Activated naive CD4-positive, alpha-beta T cell treated with anti-CD3 and anti-CD28 coated beads, Interleukin-2, amount 10 ng/mL, durations not matched to agents 7 days and 5 days (primary cell): ENCODE data around the gene SPATA2.
"Not testable (repeated sequence)": the region's sequence is repeated elsewhere in the genome, so short reads cannot be mapped to it uniquely, and the experiment has no call there.

Source experiments
- CTCF ChIA-PET: fragments of 350-600 bp; sonication (Branson Sonifier 250); formaldehyde crosslinking; loops from one replicate; lab custom pipeline; 2021; ENCODE audit warnings: antibody characterized with exemption; lab: Charles Lee
- DNase-seq: peaks from one replicate; pipeline ENCODE4 v3.0.0-alpha.2; 2020
- H3K27ac Mint-ChIP-seq: one replicate; pipeline ENCODE4 v1.8.0; 2021; ENCODE audit warnings: mild to moderate bottlenecking, moderate library complexity, mixed read lengths
- H3K27me3 Mint-ChIP-seq: one replicate; pipeline ENCODE4 v1.8.0; 2021; ENCODE audit warnings: mild to moderate bottlenecking, mixed read lengths
- H3K36me3 Mint-ChIP-seq: one replicate; pipeline ENCODE4 v1.8.0; 2021; ENCODE audit warnings: mixed read lengths
- H3K4me1 Mint-ChIP-seq: one replicate; pipeline ENCODE4 v1.8.0; 2021; ENCODE audit warnings: mixed read lengths
- H3K4me3 Mint-ChIP-seq: one replicate; pipeline ENCODE4 v1.8.0; 2021; ENCODE audit warnings: mild to moderate bottlenecking, moderate library complexity, mixed read lengths
- H3K9me3 Mint-ChIP-seq: one replicate; pipeline ENCODE4 v1.8.0; 2021; ENCODE audit warnings: mixed read lengths

SPATA2 gene

DNA sequence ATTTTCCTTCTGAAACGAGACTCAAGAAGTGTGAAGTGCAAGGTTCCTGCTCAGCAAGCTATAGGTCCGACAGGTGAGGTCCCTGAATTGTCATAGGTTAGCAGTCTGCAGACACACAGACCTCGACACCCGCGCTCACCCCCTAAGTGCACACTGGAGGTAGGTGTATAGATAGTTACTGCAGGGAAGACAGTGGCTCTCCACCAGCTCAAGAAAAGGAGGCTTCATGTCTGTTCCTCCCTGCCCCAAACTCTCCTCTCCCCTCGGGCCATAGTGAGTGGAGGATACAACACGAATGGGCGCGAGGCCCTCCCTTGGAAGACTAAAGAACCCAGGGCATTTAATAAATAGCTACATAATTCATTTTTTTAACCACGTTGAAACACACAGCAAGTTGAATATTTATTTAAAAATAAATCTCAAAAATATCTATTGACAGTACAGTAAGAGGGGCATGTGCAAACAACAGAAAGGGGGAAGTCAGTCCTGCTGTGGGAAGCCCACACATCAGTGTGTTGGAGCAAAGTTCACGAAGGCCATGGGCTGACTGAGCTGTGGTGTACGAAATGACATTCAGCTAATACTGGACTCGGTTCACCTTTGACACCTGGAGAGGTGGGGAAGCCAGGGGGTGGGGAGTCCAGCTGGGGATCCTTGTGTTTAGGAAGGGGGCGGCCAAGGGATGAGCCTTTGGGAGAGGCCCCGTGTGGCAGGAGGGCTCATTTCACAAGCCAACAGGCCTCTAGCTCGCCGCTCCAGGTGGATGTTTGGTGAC is 10.7 kb downstream of the SPATA2 start:
- Mint-ChIP-seq H3K27me3 (no peaks in the 10 kb centered on the region), H3K4me3 (no peak overlapping the region), H3K27ac (no peak overlapping the region), H3K4me1 (peaks cover 3% of the 10 kb centered on the region), H3K9me3 (no peaks in the 10 kb centered on the region), H3K36me3 (peaks cover 20% of the 10 kb centered on the region)
- CTCF ChIA-PET = interaction anchor here (0.9 to 1.7 kb wide), 3 partner anchors 9 to 399 kb away, joined by 3 to 5 read pairs (median 3); no protein-coding TSS in a partner anchor
- no peak for DNase-seq

DNA sequence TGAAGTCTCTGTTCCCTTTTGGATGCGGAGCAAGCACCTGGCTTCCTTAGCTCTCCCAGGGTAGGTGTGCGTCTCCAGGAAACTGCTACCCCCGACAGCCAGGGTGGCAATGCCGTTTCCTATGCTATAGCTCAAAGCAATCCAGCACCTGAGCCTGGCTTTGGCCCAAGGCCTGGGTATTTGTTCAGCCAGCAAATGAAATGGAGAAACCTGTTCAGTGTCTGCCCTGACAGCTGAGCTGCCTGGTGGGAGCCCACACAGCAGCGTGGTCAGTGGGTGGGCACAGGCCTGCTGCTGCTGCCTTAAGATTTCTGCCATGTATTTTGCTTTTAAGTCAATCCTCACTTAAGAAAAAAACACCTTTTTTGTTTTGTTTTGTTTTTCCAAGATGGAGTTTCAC is 13.7 kb downstream of the SPATA2 start:
- Mint-ChIP-seq H3K27me3 (no peaks in the 10 kb centered on the region), H3K4me3 (no peak overlapping the region), H3K9me3 (no peaks in the 10 kb centered on the region), H3K27ac (no peak overlapping the region), H3K36me3 (peaks cover 11% of the 10 kb centered on the region), H3K4me1 (peaks cover 3% of the 10 kb centered on the region)
- CTCF ChIA-PET = interaction anchor here (0.9 to 1.4 kb wide), 3 partner anchors 12 to 14 kb away, joined by 3 to 4 read pairs (median 3); no protein-coding TSS in a partner anchor
- no peak for DNase-seq

DNA sequence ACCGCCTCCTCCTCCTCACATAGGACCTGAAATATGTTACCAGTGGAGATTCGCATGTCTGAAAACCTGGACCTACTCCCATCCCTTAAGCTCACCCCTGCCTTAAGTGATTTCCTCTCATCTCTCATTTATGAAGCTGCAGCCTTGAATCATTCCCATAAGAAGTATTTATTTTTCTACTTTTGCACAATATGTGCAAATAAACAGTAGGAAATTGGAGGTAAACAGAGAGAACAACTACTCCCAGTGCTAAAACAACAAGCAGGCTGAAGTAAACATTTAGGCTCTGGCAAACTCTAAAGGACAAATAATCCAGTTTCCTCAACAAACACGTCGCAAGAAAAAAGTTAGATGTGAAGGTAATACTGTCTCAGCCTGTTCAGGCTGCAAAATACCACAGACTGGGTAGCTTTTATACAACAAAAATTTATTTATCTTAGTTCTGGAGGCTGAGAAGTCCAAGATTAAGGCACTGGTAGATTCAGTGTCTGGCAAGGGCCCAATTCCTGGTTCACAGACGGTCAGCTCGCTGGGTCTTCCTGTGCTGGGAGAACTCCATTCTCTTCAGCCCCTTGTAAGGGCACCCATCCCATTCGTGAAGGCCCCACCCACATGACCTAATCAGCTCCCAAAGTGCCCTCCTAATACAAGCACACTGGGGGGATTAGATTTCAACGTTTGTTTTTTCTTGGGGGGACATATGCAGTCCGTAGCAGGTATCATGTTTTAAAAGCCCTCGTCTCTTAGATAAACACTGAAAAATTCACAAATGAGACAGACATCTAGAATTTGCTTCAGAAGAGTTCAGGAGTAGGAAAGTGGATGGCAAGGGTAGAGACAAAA is 15.6 kb downstream of the SPATA2 start:
- no peak for DNase-seq

DNA sequence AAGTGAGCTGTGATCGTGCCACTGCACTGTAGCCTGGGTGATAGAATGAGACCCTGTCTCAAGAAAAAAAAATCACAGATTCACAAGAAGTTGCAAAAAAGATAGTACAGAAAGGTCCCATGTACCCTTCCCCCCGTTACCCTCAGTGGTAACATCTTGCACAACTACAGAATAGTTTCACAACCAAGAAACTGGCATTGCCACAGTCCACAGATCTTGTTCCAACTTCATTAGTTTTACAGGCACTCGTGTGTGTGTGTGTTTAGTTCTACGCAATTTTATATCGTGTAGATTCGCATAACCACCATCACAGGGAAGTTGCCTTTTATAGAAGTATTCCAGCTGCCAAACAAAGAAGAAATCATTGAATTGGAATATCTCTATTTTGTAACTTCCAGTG is 19.1 kb downstream of the SPATA2 start:
- H3K4me3 Mint-ChIP-seq = no peak overlapping the region
- no peaks in the 10 kb centered on the region for H3K36me3 Mint-ChIP-seq
- H3K27me3 Mint-ChIP-seq = no peaks in the 10 kb centered on the region
- CTCF ChIA-PET = interaction anchor here (0.9 to 1.4 kb wide), 3 partner anchors 9 to 288 kb away, joined by 3 read pairs; no protein-coding TSS in a partner anchor
- no peak overlapping the region for H3K27ac Mint-ChIP-seq
- peaks cover 17% of the 10 kb centered on the region for H3K4me1 Mint-ChIP-seq
- H3K9me3 Mint-ChIP-seq = no peaks in the 10 kb centered on the region
- DNase-seq = no peak

More for the DNA sequence above, 15.6 kb downstream of the SPATA2 start:
- Mint-ChIP-seq H3K36me3 (peaks cover 4% of the 10 kb centered on the region), H3K9me3 (no peaks in the 10 kb centered on the region), H3K4me1 (peaks cover 3% of the 10 kb centered on the region), H3K27ac (no peak overlapping the region), H3K27me3 (no peaks in the 10 kb centered on the region), H3K4me3 (no peak overlapping the region)
- CTCF ChIA-PET = no interaction called here

DNA sequence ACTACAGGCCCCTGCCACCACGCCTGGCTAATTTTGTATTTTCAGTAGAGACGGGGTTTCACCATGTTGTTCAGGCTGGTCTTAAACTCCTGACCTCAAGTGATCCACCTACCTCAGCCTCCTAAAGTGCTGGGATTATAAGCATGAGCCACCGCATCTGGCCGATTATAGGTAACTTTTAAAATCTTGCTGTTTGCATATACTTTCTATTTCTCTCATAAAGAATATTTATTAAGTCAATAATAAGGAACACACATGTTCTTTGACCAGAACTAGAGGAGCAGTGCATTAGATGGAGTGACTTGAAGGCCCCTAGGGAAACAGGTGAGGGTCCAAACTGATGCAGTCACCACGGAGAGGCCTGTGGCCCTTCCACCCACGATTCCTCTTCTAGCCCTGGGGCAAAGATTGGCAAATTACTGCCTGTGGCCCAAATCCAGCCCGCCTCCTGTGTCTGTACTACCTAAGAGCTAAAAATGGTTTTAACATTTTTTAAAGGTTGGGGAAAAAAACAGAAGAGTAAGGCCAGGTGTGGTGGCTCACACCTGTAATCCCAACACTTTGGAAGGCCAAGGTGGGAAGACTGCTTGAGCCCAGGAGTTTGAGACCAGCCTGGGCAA is 19.7 kb downstream of the SPATA2 start:
- H3K9me3 Mint-ChIP-seq, CTCF ChIA-PET, H3K27ac Mint-ChIP-seq: not testable (repeated sequence)

DNA sequence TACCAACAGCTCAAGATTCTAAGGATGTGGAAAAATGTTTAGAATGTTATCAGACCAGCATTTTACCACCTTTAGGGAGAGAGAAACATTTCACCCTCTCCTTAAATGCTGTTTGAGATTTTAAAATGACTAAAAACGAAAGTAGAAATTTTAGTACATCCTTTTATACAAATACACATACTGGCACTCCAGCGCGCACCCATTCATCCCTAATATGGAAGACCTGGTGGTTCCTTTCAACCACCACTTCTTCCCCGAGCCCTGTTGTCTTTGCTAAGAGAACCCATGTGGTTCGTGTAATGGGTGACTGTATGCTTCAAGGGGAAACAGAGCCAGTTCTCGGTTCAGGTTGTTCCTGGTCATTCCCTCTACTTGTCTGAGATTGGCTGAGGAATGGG is 21.3 kb downstream of the SPATA2 start:
- CTCF ChIA-PET = interaction anchor here (1.3 to 1.6 kb wide), 2 partner anchors 48 to 282 kb away, joined by 4 read pairs; no protein-coding TSS in a partner anchor
- Mint-ChIP-seq H3K27me3 (no peaks in the 10 kb centered on the region), H3K4me1 (peaks cover 17% of the 10 kb centered on the region), H3K4me3 (no peak overlapping the region), H3K36me3 (peaks cover 6% of the 10 kb centered on the region), H3K9me3 (no peaks in the 10 kb centered on the region), H3K27ac (peak overlapping the region; percentile 0)
- no peak for DNase-seq

More for the DNA sequence above, 19.7 kb downstream of the SPATA2 start:
- H3K36me3 Mint-ChIP-seq, H3K27me3 Mint-ChIP-seq, H3K4me3 Mint-ChIP-seq, DNase-seq: not testable (repeated sequence)
- peaks cover 17% of the 10 kb centered on the region for H3K4me1 Mint-ChIP-seq

DNA sequence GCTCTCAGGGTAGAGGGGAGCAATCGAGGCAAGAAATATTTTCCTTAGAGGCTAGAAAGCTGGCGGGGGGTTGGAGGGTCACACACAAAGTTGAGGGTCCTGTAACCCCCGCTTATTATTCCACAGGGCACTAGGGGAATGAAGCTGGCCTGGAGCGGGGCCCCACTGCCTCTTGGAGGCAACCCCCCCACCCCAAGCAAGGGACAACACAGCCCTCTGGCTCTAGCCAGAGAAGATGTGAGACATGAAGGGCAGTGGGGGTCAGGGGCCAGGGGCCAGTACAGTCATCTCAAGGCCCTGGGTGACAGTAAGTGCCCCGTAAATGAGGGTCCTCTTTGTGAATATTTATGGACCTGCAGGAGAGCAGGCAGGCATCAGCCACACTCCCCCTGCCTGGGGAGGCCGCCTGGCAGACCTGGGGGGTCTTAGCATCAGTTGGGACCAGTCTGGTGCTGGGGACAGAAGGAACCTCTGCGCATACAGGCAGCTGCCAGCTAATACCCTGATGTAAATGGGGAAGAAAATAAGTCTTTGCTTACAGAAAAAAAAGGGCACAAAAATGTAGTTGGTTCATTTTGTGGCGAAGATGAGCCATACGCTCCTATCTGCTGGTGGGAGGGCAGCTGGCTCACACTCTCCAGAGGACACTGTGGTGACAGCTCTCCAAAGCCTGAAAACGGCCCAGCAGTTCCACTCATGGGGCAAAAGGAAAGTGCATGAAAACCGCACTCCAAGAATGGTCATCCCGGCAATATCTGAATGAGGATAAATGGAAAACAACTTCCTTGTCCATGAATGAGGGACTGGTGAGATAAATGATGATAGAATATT is 21.9 kb downstream of the SPATA2 start:
- peaks cover 17% of the 10 kb centered on the region for H3K4me1 Mint-ChIP-seq
- H3K9me3 Mint-ChIP-seq = no peaks in the 10 kb centered on the region
- H3K27me3 Mint-ChIP-seq = no peaks in the 10 kb centered on the region
- CTCF ChIA-PET = interaction anchor here (1.3 to 1.6 kb wide), 2 partner anchors 48 to 281 kb away, joined by 4 read pairs; no protein-coding TSS in a partner anchor
- DNase-seq = no peak
- H3K36me3 Mint-ChIP-seq = peaks cover 11% of the 10 kb centered on the region
- peak overlapping the region; percentile 11 for H3K27ac Mint-ChIP-seq
- H3K4me3 Mint-ChIP-seq = no peak overlapping the region

DNA sequence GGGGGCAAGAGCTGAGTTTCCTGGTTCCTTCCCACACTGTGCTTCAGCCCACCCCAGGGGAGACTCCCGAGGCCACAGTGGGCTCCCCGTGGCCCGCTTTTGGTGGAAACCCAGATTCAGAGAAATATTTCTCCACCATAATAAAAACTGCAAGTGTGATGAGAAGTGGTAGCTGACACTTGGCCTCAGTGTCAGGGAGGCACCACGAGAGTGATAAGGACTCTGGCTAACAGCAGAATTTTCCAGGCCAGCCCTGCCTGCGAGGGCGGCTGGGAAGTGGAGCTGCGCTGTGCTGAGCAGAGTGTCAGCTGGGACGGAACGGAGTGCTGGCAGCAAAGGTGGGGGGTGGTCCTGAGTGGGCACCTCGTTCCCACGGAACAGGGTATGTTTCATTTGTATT is 22.5 kb downstream of the SPATA2 start:
- H3K9me3 Mint-ChIP-seq = no peaks in the 10 kb centered on the region
- CTCF ChIA-PET = interaction anchor here (1.3 to 1.6 kb wide), 2 partner anchors 47 to 281 kb away, joined by 4 read pairs; no protein-coding TSS in a partner anchor
- H3K27ac Mint-ChIP-seq = peak overlapping the region; percentile 11
- peaks cover 17% of the 10 kb centered on the region for H3K4me1 Mint-ChIP-seq
- H3K4me3 Mint-ChIP-seq = no peak overlapping the region
- H3K27me3 Mint-ChIP-seq = no peaks in the 10 kb centered on the region
- H3K36me3 Mint-ChIP-seq = peaks cover 15% of the 10 kb centered on the region
- no peak for DNase-seq

DNA sequence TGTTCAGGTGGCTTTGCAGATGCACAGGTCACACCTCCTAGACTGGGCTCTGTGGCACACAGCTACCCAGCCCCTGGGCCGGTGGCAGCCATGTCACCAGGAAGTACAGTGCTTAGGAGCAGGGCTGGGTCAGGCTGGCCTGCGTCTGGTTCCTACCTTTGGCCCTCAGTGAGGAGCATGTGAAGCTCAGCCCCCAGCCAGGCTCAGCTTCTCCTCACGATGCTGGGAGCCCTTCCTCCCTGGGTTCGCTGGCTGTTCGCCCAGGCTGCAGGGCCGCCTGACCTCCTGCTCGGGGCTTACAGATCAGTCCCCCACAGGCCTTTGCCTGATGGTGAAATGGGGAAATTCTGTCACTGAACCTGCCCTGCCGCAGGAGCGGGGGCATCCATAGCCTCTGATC is 23.1 kb downstream of the SPATA2 start:
- H3K36me3 Mint-ChIP-seq = peaks cover 19% of the 10 kb centered on the region

DNA sequence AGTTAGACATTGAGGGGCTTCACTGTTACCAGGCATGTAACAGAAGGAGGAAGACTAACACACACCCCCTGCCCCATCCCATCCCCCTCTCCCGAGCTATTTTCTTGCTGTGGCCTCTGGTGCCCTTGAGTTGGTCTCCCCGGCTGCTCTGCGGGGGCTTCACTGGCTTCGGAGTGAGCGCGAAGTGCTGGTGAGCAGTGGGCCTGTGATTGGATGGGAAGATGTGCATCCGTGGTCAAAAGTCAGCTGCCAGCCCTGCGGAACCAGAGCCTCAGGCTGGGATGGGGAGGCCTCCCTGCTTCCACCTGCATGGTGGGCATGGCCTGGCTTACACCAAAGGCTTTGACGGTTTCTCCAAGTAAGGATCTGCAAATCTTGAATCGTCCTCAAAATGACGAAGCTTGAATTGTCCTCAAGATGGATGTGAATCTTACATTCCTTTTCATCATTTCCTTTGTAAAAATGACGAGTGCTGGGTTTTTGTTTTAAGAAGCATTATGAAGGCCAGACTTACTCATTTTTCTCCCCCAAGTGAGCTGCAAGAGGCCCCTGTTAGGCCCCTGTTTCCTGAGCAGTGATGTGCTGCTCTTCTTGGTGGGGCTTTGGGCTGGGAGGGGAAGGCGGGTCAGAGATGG is 23.7 kb downstream of the SPATA2 start:
- Mint-ChIP-seq H3K27ac (peak overlapping the region; percentile 45), H3K27me3 (no peaks in the 10 kb centered on the region), H3K9me3 (no peaks in the 10 kb centered on the region), H3K4me1 (peaks cover 17% of the 10 kb centered on the region), H3K36me3 (peaks cover 25% of the 10 kb centered on the region), H3K4me3 (no peak overlapping the region)
- CTCF ChIA-PET = interaction anchor here (0.8 to 1.0 kb wide), 2 partner anchors 9 to 350 kb away, joined by 3 read pairs; no protein-coding TSS in a partner anchor
- DNase-seq = no peak

More for the DNA sequence above, 23.1 kb downstream of the SPATA2 start:
- Mint-ChIP-seq H3K27me3 (no peaks in the 10 kb centered on the region), H3K9me3 (no peaks in the 10 kb centered on the region), H3K4me3 (no peak overlapping the region), H3K27ac (no peak overlapping the region), H3K4me1 (peaks cover 17% of the 10 kb centered on the region)
- DNase-seq = no peak
- CTCF ChIA-PET = interaction anchor here (0.8 to 1.0 kb wide), 2 partner anchors 8 to 351 kb away, joined by 3 read pairs; no protein-coding TSS in a partner anchor

DNA sequence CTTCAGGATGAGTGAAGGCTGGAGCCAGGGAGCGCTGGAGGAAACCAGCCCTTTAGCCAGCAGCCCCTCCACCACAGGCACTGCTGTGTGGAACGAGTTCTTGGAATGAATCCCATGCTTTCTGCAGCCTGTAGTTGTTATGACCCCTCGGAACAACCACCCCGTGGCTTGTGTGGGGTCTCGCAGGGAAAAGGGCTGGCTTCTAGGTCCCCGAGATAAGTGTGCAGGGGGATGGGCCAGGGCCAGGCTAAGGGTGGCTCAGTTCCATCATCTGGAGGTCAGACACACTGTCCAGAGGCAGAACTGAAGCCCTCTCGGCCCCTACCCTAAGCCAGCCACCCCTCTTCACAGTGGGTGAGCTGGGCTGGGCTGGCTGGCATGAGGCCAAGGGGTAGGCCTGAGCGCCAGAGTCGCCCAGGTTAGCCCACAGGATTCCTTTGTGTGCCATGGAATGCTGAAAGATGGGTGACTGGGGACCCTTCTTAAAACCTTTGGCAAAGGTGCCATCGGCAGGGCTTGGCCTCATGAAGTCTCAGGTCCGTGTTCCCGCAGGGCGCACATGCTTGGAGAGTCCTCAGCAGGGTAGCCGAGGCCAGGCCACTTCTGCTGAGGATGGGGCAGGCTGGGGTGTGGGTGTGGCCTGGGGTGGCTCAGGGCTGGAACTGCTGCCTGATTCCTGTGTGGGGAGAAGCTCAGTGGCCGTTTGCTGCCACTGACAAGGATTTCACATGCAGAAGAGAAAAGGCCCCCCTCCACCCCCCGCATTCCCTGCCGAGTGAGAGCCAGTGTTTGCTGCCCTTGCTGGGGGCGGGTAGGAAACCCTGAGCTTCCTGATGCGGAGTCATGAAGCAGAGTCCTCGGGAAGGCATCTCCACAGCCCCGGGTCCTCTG is 24.6 kb downstream of the SPATA2 start:
- peaks cover 17% of the 10 kb centered on the region for H3K4me1 Mint-ChIP-seq
- H3K9me3 Mint-ChIP-seq = no peaks in the 10 kb centered on the region
- CTCF ChIA-PET = interaction anchor here (0.5 to 1.8 kb wide), 3 partner anchors 11 to 280 kb away, joined by 3 read pairs; no protein-coding TSS in a partner anchor
- no peak overlapping the region for H3K4me3 Mint-ChIP-seq
- peaks cover 30% of the 10 kb centered on the region for H3K36me3 Mint-ChIP-seq
- no peak for DNase-seq
- H3K27ac Mint-ChIP-seq = peak overlapping the region; percentile 28
- H3K27me3 Mint-ChIP-seq = no peaks in the 10 kb centered on the region

DNA sequence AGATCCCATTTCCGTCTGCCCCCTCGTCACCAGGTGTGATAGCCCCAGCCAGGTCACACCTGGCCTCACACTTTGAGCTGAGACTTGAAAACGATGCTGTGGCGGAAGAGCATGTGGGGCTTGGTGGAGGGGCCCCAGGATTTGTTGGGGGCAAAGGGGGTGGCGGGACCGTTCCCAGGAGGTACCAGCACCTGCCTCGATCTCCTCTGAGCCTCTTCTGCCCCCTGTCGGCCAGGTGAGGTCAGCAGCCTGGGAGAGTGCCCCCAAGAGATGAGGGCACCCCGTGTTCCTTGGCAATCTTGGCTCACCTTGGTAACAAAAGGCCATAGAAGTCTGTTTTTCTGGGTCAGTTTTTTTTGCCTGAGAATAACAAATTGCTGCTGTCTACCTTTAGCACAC is 25.4 kb downstream of the SPATA2 start:
- H3K4me3 Mint-ChIP-seq = no peak overlapping the region
- H3K27me3 Mint-ChIP-seq = no peaks in the 10 kb centered on the region
- peaks cover 32% of the 10 kb centered on the region for H3K36me3 Mint-ChIP-seq
- H3K4me1 Mint-ChIP-seq = peaks cover 16% of the 10 kb centered on the region
- no peak for DNase-seq
- CTCF ChIA-PET = interaction anchor here (0.5 to 3.3 kb wide), 5 partner anchors 11 to 280 kb away, joined by 3 to 11 read pairs (median 3); no protein-coding TSS in a partner anchor
- H3K9me3 Mint-ChIP-seq = no peaks in the 10 kb centered on the region
- H3K27ac Mint-ChIP-seq = peak overlapping the region; percentile 28
